PFSK-1 (cell line): ENCODE data around the gene SEMA3C.

ENCODE experiments used
- FOXP2 ChIP-seq: optimal IDR thresholded peaks from 2 replicates; pipeline ENCODE3; 2011; ENCODE audit warnings: borderline replicate concordance, control low read depth, inconsistent platforms; ENCODE audit not compliant: insufficient read depth; ENCODE audit errors: extremely low read length, extremely low read depth
- POLR2AphosphoS5 ChIP-seq: IDR thresholded peaks from 2 replicates; pipeline ENCODE4 v1.6.1; 2012; ENCODE audit warnings: low read depth, mild to moderate bottlenecking, control low read depth, low read length, moderate library complexity
- REST ChIP-seq, 2 experiments: IDR thresholded peaks; 2 replicates each; pipeline versions ENCODE4 v1.6.1 to v1.8.0; 2011 to 2012; ENCODE audit warnings: low read depth in 2 of 2, low read length in 2 of 2, control low read depth in 1 of 2, inconsistent platforms in 1 of 2, mild to moderate bottlenecking in 1 of 2, moderate library complexity in 1 of 2; ENCODE audit not compliant: insufficient read depth in 1 of 2
- SIN3A ChIP-seq: IDR thresholded peaks from 2 replicates; pipeline ENCODE4 v1.6.1; 2012; ENCODE audit warnings: mild to moderate bottlenecking, low read length, moderate library complexity, borderline replicate concordance; ENCODE audit not compliant: insufficient read depth
- TAF1 ChIP-seq: IDR thresholded peaks from 2 replicates; pipeline ENCODE4 v1.6.1; 2012; ENCODE audit warnings: low read length, control low read depth, borderline replicate concordance; ENCODE audit not compliant: insufficient read depth

The SEMA3C gene

DNA sequence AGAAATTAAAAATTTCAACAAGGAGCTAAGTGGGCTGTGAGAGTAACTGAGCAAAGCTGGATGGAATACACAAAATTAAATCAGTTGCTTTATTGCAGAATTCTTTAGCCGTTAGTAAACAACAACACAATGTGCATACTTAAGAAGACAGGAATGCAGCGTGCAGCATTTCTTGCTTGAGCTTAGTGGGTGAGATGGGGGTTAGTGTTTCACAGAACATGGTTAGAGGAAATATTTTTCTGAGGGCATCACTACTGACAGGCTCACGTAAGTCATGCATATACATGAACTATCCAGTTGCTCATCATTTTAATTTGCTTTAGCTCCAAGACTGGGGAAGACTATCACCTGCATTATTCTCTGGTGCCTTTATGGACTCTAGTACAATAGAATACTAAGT is 199.6 kb downstream of the SEMA3C start:
- TF ChIP-seq REST (IDR thresholded peaks at IDR 0.05; ENCODE audit: insufficient read depth in 1 of 2, low read depth in 2 of 2, low read length in 2 of 2) (no peak), TAF1 (no peak), FOXP2 (no peak), POLR2AphosphoS5 (no peak), SIN3A (no peak)

DNA sequence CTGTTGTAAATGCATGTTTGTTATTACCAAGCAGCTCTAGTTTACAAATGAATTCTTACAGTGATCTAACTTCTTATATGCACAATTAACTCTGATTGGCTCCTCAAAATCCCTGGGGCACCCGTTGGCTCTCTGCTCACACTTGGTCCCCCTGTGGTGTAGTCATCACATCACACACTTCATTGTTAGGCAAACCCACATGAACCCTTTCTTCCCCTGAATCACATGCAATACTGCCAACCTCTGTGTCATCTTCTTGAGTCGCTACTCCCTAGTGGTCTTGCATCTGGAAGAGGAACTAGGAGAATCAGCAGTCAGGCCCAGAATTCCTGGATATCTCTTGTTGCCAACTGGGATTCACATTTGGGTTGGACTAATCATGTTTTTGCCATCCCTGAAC is 207.3 kb downstream of the SEMA3C start:
- TF ChIP-seq TAF1 (no peak), FOXP2 (no peak), POLR2AphosphoS5 (no peak), SIN3A (no peak), REST (IDR thresholded peaks at IDR 0.05; ENCODE audit: insufficient read depth in 1 of 2, low read depth in 2 of 2, low read length in 2 of 2) (no peak)

- TF ChIP-seq FOXP2 (no peak), SIN3A (no peak), POLR2AphosphoS5 (no peak), REST (IDR thresholded peaks at IDR 0.05; ENCODE audit: insufficient read depth in 1 of 2, low read depth in 2 of 2, low read length in 2 of 2) (no peak)
Measured at GRCh38 chr7:80708123-80708522, 210.7 kb downstream of the SEMA3C start.

- TF ChIP-seq REST (IDR thresholded peaks at IDR 0.05; ENCODE audit: insufficient read depth in 1 of 2, low read depth in 2 of 2, low read length in 2 of 2) (no peak), TAF1 (no peak), POLR2AphosphoS5 (no peak), SIN3A (no peak), FOXP2 (no peak)
Measured at GRCh38 chr7:80707318-80707717, 211.5 kb downstream of the SEMA3C start.

DNA sequence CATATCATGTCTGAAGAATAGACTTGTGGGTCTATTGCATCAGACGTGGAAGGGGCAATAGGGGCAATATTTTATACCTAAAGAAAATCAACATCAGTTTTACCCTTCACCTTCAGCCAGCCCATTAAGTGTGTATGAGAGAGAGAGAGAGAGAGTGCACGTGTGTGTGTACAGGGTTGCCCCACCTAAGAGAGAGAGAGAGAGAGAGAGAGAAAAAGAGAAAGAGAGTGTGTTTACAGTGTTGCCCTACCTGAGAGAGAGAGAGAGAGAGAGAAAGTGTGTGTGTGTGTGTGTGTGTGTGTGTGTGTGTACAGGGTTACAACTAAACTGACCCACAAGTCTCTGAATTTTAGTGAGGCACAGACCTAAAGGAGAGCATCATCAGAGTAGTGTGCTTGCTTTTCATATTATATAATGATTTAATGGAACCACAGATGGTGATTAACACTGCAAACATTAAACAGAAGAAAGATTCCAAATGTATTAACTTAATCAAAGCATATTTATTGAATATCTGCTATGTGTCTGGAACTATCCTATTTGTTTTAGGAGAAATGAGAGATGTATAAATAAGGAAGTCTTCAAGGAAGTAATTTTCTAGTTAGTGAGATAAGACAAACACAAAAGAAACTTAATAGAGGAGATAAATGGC is 213.6 kb downstream of the SEMA3C start:
- no peak for TF ChIP-seq REST (IDR thresholded peaks at IDR 0.05; ENCODE audit: insufficient read depth in 1 of 2, low read depth in 2 of 2, low read length in 2 of 2)
- no peak for TF ChIP-seq SIN3A
- no peak for TF ChIP-seq TAF1
- TF ChIP-seq POLR2AphosphoS5 = no peak
